Measurements from ENCODE around the gene COG4. TPM values are rescaled to one million over a fixed set of nuclear protein-coding genes. Genes with fewer than 3 reads are reported as not detected.
A peak's percentile ranks its signal among the peaks of the same experiment; 100 is the strongest.
"Not testable (repeated sequence)": the region's sequence is repeated elsewhere in the genome, so short reads cannot be mapped to it uniquely, and the experiment has no call there.

The COG4 gene
- total RNA-seq, 1 experiment from 2014 or later, result 54.2 TPM

DNA sequence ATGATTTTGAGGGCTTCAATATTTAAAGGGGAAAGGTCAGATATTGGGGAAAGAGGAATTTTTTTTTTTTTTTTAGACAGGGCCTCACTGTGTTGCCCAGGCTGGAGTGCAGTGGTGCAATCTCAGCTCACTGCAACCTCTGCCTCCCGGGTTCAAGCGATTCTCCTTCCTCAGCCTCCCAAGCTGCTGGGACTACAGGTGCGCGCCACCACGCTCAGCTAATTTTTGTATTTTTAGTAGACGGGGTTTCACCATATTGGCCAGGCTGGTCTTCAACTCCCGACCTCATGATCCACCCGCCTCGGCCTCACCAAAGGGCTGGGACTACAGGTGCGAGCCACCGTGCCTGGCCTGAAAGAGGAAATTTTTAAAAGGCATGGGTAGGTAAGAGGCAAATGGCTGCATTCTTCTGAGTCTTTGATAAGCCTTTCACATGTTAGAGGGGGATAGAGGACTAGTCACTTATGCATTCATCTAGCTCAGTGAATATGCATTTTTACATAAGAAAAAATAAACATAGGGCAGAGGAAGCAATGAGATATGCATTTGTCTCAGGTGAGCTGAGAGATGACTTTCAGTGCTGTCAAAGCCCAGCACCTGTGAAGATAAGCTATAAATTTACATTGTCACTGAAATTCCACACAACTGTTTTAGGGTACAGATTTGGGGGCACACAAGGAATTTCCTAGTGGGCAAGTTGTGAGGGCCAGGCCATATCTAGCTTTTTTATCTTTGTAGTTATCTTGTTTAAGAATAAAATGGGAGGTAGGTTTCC is 70.0 kb downstream of the COG4 start:
- H3K36me3 ChIP-seq (ENCODE audit: control insufficient read depth in 1 of 2, insufficient read depth in 2 of 2, low read length in 2 of 2), result no peaks in the 10 kb centered on the region
- H3K9ac ChIP-seq (ENCODE audit: low read length), result peak overlapping the region; percentile 79
- TSS peak; percentile 82 for BruUV-seq (replicated peaks)
- peaks cover 3 to 20% of the 10 kb centered on the region in 2 experiments; a peak in 2 of 4 replicates for H3K4me1 ChIP-seq (ENCODE audit: control insufficient read depth in 1 of 2, insufficient read depth in 2 of 2, low read length in 2 of 2)
- POLR2A ChIA-PET, result interaction anchor here (0.9 to 2.5 kb wide), 4 partner anchors 10 to 72 kb away, joined by 3 to 12 read pairs (median 4); partner anchors contain the start of gene ST3GAL2
- TF ChIP-seq, protein P1, sequence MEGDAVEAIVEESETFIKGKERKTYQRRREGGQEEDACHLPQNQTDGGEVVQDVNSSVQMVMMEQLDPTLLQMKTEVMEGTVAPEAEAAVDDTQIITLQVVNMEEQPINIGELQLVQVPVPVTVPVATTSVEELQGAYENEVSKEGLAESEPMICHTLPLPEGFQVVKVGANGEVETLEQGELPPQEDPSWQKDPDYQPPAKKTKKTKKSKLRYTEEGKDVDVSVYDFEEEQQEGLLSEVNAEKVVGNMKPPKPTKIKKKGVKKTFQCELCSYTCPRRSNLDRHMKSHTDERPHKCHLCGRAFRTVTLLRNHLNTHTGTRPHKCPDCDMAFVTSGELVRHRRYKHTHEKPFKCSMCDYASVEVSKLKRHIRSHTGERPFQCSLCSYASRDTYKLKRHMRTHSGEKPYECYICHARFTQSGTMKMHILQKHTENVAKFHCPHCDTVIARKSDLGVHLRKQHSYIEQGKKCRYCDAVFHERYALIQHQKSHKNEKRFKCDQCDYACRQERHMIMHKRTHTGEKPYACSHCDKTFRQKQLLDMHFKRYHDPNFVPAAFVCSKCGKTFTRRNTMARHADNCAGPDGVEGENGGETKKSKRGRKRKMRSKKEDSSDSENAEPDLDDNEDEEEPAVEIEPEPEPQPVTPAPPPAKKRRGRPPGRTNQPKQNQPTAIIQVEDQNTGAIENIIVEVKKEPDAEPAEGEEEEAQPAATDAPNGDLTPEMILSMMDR (IDR thresholded peaks at IDR 0.05 in 2 of 3, conservative IDR thresholded peaks at IDR 0.05 in 1 of 3; ENCODE audit: borderline replicate concordance in 1 of 3, insufficient read depth in 1 of 3, low read depth in 2 of 3, low read length in 2 of 3), result no peak
- no peak for TF ChIP-seq TCF7L2 (IDR thresholded peaks at IDR 0.05; ENCODE audit: borderline replicate concordance, extremely low read depth, insufficient read depth, insufficient read length)
- no peak for TF ChIP-seq EGR1 (IDR thresholded peaks at IDR 0.05; ENCODE audit: low read depth)
- TF ChIP-seq ELF1 (IDR thresholded peaks at IDR 0.05; ENCODE audit: borderline replicate concordance, low read depth), result no peak
- no peak for TF ChIP-seq EZH2phosphoT487 (IDR thresholded peaks at IDR 0.05; ENCODE audit: borderline replicate concordance)
- TF ChIP-seq ZNF274 (IDR thresholded peaks at IDR 0.05; ENCODE audit: low read depth, low read length), result no peak
- TF ChIP-seq, protein P2, sequence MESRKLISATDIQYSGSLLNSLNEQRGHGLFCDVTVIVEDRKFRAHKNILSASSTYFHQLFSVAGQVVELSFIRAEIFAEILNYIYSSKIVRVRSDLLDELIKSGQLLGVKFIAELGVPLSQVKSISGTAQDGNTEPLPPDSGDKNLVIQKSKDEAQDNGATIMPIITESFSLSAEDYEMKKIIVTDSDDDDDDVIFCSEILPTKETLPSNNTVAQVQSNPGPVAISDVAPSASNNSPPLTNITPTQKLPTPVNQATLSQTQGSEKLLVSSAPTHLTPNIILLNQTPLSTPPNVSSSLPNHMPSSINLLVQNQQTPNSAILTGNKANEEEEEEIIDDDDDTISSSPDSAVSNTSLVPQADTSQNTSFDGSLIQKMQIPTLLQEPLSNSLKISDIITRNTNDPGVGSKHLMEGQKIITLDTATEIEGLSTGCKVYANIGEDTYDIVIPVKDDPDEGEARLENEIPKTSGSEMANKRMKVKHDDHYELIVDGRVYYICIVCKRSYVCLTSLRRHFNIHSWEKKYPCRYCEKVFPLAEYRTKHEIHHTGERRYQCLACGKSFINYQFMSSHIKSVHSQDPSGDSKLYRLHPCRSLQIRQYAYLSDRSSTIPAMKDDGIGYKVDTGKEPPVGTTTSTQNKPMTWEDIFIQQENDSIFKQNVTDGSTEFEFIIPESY (IDR thresholded peaks at IDR 0.05; ENCODE audit: extremely low read depth, insufficient replicate concordance, low read length), result no peak
- TF ChIP-seq, protein P3, sequence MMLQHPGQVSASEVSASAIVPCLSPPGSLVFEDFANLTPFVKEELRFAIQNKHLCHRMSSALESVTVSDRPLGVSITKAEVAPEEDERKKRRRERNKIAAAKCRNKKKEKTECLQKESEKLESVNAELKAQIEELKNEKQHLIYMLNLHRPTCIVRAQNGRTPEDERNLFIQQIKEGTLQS (IDR thresholded peaks at IDR 0.05), result no peak
- no peak for TF ChIP-seq EZH2 (IDR thresholded peaks at IDR 0.05)
- TF ChIP-seq, protein P4, sequence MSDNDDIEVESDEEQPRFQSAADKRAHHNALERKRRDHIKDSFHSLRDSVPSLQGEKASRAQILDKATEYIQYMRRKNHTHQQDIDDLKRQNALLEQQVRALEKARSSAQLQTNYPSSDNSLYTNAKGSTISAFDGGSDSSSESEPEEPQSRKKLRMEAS (IDR thresholded peaks at IDR 0.05), result no peak
- TF ChIP-seq SIN3A (IDR thresholded peaks at IDR 0.05; ENCODE audit: low read depth), result no peak
- TF ChIP-seq CEBPB (IDR thresholded peaks at IDR 0.05; ENCODE audit: low read depth), result no peak
- TF ChIP-seq POLR2AphosphoS5 (IDR thresholded peaks at IDR 0.05; ENCODE audit: low read depth, low read length), result no peak
- TF ChIP-seq YY1 (IDR thresholded peaks at IDR 0.05; ENCODE audit: extremely low read depth, insufficient replicate concordance, low read depth, low read length), result no peak
- TF ChIP-seq JUND (IDR thresholded peaks at IDR 0.05), result no peak
- no peak for TF ChIP-seq POLR2A (IDR thresholded peaks at IDR 0.05; ENCODE audit: borderline replicate concordance, extremely low read depth, insufficient read depth, insufficient read length)
- intact Hi-C loops (cut with micrococcal nuclease), result no loop called here
- no peaks in the 10 kb centered on the region for H3K27me3 ChIP-seq (ENCODE audit: insufficient read depth, low read length)
- H3K9me3 ChIP-seq (ENCODE audit: control insufficient read depth in 1 of 2, insufficient read depth in 1 of 2, low read depth in 1 of 2, low read length in 2 of 2), result no peaks in the 10 kb centered on the region
- no peaks in the 10 kb centered on the region for H3K9me2 ChIP-seq (ENCODE audit: insufficient read depth)
- CTCF ChIA-PET, result interaction anchor here (0.7 to 1.4 kb wide), 5 partner anchors 20 to 222 kb away, joined by 3 to 4 read pairs (median 3); no protein-coding TSS in a partner anchor
- peak overlapping the region; percentile 96 for H3K27ac ChIP-seq (ENCODE audit: low read depth, low read length)
- RAD21 ChIA-PET (ENCODE audit: low non-redundant PET in 1 of 2, low total read pairs in 2 of 2, uncharacterized antibody in 2 of 2, unreplicated experiment in 2 of 2), result no interaction called here
- H3K79me2 ChIP-seq (ENCODE audit: insufficient read depth, low read length), result no peaks in the 10 kb centered on the region
- DNase-seq (ENCODE audit: low read depth, low spot score) (no peak), ATAC-seq (no peak)
- H2AFZ ChIP-seq (ENCODE audit: low read depth, low read length, poor library complexity, severe bottlenecking), result peak overlapping the region; percentile 92
- peak overlapping the region; percentile 90 to 92 for H3K4me3 ChIP-seq (replicated peaks in 1 of 2; ENCODE audit: low read depth in 1 of 2, low read length in 2 of 2)
- H4K20me1 ChIP-seq (ENCODE audit: insufficient read depth), result no peaks in the 10 kb centered on the region
- H3K4me2 ChIP-seq (ENCODE audit: low read length), result peak overlapping the region; percentile 81

DNA sequence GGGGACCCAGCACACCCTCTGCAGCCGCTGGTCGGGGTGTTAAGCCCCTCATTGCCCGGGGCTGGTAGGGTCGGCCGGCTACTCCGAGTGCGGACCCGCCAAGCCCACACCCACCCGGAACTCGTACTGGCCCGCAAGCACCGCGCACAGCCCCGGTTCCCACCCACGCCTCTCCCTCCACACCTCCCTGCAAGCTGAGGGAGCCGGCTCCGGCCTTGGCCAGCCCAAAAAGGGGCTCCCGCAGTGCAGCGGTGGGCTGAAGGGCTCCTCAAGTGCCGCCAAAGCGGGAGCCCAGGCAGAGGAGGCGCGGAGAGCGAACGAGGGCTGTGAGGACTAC is 72.4 kb downstream of the COG4 start:
- POLR2A ChIA-PET; H3K4me3 ChIP-seq (replicated peaks in 1 of 2; ENCODE audit: low read depth in 1 of 2, low read length in 2 of 2); H3K27me3 ChIP-seq (ENCODE audit: insufficient read depth, low read length); H3K9ac ChIP-seq (ENCODE audit: low read length); DNase-seq (ENCODE audit: low read depth, low spot score); RAD21 ChIA-PET (ENCODE audit: low non-redundant PET in 1 of 2, low total read pairs in 2 of 2, uncharacterized antibody in 2 of 2, unreplicated experiment in 2 of 2); H3K36me3 ChIP-seq (ENCODE audit: control insufficient read depth in 1 of 2, insufficient read depth in 2 of 2, low read length in 2 of 2); ATAC-seq; BruUV-seq (replicated peaks); H3K9me3 ChIP-seq (ENCODE audit: control insufficient read depth in 1 of 2, insufficient read depth in 1 of 2, low read depth in 1 of 2, low read length in 2 of 2); H3K79me2 ChIP-seq (ENCODE audit: insufficient read depth, low read length); H4K20me1 ChIP-seq (ENCODE audit: insufficient read depth); intact Hi-C loops (cut with micrococcal nuclease); H3K27ac ChIP-seq (ENCODE audit: low read depth, low read length); CTCF ChIA-PET; H2AFZ ChIP-seq (ENCODE audit: low read depth, low read length, poor library complexity, severe bottlenecking); H3K9me2 ChIP-seq (ENCODE audit: insufficient read depth); H3K4me2 ChIP-seq (ENCODE audit: low read length): not testable (repeated sequence)
- peaks cover 3 to 16% of the 10 kb centered on the region in 2 experiments; a peak in 2 of 4 replicates for H3K4me1 ChIP-seq (ENCODE audit: control insufficient read depth in 1 of 2, insufficient read depth in 2 of 2, low read length in 2 of 2)
